CD4-positive, alpha-beta T cell treated with Interferon alpha-2 for 1 hour (primary cell): ENCODE data around the gene LCLAT1.

Source experiments
- DNase-seq, 2 donors: peaks; one replicate each; pipeline ENCODE4 v3.0.0-alpha.2; 2020 to 2022

Gene LCLAT1

DNA sequence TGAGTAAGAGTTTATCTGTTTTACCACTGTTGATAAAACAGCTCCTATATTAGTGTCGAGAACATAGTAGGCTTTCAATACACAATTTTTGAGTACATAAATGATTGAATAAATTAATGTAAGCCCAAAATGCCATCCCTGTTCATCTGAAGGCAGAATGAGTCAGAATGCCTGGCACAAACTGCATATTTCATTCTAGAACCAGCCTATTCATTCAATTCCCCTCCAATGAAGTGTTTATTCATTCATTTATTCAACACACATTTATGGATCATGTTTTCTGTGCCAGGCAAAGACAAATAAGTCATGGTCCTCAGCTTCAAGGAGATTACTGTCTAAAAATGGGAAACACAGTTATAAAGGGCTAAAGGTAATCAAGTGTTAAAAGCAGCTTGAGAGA lies 22.8 kb upstream of the LCLAT1 start:
- DNase-seq: no peak

DNA sequence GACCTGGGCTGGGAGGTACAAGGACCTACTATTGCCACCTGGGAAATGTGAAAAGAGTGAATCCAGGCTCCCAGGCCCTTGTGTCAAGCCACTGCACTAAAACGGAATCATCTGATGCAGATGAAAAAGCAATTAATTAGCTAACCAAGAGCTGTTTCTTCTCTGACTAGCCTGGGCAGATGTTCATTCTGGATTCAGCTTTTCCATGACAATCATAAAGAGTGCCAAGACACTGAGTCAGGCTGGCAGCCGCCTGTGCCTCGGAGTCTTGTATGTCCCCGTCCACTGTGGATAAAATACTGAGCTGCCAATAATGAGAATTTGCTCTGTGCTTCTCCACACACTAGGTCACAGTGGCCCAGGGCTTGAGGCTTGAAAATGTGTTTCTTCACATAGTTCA lies 21.7 kb upstream of the LCLAT1 start:
- no peak for DNase-seq

DNA sequence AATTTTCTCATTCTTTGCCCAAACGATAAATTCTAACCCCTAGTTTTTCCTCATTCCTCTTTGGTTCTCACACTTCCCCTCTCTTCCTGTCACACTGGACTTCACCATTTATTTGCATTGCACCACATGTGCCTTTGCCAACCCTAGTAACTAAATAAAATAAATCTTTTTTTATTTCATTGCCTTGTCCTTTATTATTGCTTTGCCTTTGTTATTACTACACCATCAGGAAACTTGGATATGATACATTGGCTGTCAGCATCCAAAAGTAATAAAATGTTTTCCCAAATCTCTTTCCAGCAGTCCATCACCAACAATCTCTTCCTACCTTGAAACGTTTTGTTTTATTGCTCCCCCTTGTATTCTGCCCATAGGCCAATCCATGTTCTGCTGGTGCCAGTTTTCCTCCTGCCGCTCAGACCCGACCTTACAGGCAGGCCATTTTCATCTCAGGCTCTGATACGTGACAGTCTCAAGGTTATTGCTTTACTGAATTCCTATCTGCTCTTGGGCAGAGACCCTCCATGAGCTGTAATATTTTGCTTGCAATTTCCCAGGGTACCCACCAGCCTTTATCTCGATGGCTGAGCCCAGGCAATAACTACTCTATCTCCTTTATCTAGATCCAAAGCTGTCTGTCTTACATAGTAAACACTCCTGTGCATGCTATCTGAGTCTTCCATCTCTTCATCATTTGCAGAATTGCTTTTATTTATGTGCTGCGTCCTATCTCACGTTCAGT lies 19.3 kb upstream of the LCLAT1 start:
- no peak for DNase-seq

DNA sequence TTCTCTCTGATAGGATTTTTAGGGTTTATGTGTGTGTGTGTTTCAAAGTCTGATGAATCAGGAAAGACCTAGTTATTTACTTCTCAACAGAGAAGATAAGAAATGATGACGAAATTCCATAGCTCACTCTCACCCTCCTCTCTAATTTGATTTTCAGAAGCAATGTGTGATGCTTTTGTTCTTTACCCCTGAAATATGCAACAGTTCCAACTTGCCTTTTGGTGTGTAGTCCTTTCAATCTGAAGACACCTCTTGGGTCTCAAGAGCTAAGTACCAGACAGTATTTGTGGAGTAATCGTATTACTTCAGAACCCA lies 18.7 kb upstream of the LCLAT1 start:
- no peak for DNase-seq

DNA sequence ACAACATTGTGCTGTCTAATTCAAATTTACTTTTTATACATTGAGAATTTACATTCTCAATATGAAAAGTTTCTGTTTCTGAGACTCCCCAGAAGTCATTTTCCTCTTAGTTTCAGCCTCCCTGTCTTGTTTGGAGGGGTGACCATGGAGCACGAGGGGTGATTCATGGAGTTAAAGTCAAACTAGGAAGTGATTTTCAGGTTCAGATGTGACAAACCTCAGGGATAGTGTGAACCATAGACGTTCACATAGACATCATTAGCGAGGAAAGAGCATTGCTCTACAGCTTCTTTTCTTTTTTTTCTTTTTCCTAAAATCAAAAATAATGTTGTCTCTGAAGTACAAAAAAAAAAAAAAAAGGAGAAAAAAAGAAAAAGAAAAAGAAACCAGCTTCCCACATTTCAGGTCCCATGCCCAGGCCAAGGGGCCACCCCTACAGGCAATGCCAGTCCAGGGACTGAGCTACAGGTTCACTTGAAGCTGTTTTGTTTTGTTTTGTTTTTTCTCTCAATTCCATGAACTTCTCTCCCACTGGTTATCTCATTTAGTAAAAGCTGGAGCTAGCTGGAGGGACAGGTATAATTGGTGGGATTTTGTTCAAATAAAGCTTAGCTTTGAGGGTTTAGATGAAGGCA lies 18.1 kb upstream of the LCLAT1 start:
- DNase-seq: no peak

DNA sequence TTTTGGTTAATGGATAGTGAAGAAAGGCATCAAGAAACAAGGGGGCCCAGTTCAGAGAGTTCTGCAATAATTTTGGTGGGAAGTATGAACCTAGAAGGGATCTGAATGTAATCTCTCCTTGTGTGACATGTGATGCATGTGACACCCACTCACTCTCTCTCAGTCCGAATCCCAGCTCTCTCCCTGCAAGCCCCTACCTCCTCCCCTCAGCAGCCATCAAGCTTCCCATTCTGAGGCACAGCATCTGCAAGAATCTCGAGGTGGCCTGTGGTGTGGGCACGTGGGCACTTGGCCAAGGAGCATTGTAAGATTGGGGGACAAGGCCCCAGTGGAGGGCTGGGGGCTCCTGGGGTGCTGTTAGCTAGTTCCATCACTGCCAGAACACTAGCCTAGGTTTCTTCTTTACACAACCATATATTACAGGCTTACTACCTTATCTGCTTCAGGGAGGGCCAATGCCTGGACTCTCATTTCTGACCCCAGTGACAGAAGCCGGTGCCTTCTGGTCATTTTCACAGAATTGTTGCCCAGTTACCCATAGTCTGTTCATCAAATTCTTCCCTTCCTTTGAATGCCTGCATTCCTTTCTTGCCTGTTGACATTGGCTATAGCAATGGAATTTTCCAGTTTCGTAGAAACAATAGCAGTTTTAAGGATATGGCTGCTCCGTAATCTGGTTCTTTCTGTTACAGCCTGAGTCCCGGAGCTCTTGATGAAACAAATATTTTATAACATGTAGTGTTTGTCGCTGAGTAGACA lies 13.3 kb upstream of the LCLAT1 start:
- no peak for DNase-seq

DNA sequence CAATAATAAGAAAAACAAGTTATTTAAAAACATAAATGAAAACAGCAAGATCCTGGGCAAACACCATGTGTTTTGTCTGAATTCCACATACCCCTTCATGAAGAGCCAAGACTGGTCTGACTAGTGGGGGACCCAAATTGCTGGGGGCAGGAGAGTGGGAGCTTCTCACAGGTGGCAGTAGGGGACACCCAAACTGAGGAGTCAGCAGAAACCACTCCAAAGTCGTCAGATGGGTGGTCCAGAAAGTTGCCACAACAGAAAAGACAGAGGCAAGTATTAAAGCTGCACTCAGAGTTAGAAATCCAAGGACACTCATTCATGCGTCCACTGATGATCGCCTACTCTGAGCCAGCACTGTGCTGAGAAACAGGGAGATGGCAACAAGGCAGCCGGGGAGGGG lies 12.3 kb upstream of the LCLAT1 start:
- no peak for DNase-seq

DNA sequence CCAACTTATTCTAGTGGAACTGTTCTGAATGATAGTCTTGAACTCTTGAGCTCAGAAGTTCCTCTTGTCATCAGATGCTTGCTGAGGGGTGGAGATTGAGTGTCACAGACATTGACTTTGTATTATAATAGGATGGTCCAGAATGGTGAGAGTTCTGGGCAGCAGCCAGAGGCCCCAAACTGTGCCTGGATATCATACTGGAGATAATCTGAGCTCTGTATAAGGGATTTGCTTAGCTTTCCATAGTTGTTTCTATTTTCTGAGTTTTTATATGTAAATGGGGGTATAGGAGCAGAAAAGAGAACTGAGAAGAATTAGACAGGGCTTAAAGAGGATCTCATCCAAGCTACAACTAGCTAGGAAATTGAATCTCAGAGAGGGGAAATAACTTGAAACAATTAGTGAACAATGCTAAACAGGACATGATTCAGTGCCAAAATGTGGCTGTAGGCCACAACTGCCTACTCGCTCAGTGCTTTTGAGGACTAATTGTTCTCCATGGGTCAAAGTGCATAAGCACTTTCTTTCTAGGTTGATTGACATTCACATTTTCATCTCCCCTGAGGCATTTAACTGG lies 10.1 kb upstream of the LCLAT1 start:
- no peak for DNase-seq

DNA sequence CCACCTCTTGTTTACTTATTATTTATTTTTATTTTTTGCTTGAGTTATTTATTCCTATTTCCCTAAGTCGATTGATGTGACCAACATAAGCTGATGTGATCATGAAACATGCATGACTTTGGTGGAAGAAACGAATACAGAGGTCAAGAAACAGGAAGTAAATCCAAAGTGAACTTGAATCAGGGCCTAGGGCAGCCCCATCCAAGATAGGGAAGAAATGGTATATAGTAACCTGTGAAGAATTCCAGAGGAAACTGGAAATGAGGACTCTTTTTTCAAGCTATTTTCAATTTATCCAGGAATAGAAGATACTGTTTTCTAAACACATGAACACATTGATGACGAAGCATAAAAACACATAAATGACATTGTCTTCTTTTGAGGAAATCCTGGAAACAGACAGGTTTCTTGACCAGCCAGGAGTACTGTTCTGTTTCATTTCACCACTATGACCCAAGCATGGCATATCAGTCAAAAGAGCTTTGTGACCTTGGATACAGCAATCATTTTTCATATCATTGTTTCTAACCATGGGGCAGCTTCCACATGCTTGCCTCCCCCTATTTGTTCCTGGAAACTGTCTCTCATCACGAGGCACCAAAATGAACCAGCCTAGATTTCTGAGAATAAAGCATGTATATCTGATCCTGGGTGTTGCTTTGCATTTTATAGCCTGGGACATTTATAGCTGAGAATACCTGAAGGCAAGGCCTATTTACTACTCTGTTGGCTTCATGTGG lies 9.1 kb upstream of the LCLAT1 start:
- no peak for DNase-seq

DNA sequence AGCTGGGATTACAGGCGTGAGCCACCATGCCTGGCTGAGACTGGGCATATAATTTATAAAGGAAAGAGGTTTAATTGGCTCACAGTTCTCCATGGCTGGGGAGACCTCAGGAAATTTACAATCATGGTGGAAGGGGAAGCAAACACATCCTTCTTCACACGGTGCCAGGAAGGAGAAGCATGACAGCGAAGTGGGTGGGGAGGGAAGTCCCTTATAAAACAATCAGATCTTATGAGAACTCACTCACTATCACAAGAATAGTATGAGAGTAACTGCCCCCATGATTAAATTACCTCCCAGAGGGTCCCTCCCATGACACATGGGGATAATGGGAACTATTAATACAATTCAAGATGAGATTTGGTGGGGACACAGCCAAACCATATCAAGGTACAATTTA lies 7.8 kb upstream of the LCLAT1 start:
- no peak for DNase-seq

DNA sequence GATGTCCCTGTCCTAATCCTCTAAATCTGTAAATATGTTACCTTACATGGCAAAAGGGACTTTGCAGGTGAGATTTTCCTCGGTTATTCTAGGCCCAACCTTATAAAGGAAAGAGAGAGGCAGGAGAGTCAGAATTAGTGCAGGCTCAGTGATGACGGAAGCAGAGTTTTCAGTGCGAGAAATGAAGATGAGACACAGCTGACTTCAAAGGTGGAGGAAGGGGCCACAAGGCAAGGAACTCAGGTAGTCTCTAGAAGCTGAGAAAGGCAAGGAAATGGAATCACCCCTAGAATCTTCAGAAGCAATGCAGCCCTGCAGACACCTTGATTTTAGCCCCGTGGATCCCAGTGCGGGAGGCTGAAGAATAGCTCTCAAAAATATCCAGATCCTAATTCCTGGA lies 7.2 kb upstream of the LCLAT1 start:
- DNase-seq: peak in 1 of 2 donors; percentile 25

DNA sequence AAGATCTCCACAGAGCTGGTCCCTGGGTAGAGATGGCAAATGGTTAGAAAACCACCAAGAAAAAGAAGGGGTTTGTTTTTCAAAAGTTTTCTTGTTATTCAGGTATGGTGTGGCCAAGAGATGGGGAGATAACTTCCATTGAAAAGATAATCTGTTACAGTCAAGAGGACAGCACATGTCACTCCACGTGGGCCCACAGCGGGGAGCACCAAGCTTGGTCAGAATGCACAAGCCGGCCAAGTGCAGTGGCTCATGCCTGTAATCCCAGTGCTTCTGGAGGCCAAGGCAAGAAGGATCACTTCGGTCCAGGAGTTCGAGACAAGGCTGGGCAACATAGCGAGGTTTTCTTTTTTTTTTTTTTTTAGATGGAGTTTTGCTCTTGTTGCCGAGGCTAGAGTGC lies 6.0 kb upstream of the LCLAT1 start:
- DNase-seq: no peak

DNA sequence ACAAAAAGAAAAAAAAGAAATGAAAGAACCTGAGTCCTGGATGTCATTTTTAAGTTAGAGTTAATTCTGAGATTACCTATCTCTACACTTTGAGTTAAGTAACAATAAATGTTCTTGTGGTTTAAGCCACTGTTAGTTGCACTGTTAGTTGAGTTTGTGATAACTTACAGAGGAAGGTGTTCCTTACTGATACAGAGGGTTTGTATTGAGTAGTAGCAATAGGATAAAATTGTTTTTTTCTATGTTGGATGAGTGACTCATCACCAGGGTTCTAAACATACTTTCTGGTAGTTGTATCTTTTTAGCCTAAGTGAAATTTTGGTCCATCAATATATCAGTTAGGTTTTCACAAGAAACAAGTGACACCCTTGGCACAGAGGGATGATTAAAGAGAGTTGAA lies 4.0 kb upstream of the LCLAT1 start:
- no peak for DNase-seq

DNA sequence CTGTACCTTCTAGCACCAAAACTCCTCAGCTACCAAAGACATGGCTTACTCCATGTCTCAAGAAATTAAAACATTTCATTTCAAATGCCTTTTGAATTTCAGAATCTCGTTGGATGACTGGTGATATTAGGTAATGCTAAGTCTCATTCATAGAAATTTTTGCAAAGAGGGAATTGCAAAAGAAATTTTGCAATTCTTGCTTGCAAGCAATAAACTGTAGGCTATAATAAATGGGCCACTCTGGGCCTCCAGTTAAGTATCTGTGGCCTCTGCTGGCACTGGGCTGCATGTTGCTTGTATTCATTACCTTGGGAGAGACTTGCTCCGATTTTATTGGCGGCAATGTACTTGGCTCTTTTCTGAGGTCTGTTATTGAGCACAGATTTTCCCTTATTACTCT lies 2.8 kb upstream of the LCLAT1 start:
- DNase-seq: no peak

DNA sequence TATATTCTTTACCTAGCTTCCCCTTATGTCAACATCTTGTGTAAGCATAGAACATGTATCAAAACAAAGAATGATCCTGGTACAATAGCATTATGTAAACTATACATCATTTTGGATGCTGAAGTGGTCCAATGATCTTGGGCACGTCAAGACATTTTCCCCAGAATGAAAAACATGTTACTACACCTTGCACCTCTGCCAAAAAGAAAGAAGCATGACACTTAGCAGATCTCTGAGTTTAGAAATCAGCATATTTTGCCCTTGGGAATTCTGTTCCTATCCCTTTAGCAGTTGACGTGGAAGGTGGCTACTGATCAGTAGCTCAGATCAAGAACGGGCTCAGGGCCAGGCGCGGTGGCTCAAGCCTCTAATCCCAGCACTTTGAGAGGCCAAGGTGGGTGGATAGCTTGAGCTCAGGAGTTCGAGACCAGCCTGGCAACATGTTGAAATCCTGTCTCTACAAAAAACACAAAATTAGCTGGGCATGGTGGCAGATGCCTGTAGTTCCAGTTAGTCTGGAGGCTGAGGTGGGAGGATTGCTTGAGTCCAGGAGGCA lies 1.7 kb upstream of the LCLAT1 start:
- DNase-seq: no peak

DNA sequence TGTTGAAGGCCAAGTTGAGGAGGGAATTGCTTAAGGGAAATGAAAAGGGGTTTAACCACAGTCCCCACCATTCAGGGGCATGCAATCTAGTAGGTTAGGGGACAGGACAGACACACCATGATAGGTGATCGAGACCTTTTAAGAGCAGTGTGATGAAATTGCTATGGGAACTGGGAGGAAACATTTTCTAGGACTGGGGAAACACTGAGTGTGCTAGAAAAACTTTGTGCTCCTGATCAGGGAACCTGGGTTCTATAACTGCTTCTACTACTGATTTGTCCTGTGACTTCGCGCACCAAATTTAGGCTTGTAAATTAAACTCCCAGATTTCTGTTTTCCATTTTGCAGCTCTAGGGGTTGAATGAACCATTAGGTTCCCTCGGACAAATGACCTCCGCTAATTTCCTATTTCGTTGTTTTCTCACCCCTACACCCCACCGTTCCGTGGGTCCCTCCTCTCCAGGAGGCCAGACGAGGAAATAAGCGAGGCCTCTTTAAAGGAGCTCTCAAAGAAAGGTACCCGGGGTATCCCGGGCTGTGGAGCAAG lies 371 bp upstream of the LCLAT1 start:
- DNase-seq: no peak

DNA sequence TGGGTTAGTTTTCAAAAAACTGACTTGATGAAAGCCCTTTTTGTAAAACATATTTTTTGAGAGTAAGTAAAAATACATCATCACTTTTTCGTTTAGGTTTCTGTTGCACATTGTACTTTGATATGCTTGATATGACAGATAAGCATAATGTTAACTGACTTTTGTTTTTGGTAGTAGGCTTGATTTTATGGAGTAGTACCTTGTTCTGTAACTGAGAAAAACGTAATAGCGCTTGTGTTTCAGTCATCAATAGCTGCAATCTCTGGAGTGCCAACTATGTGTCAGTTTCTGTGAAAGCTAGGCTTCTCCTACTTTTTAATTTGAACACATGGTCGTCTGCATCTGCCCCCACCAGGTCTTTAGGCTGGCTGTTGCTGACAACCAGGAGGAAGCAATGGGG lies 1.3 kb downstream of the LCLAT1 start:
- DNase-seq: no peak

DNA sequence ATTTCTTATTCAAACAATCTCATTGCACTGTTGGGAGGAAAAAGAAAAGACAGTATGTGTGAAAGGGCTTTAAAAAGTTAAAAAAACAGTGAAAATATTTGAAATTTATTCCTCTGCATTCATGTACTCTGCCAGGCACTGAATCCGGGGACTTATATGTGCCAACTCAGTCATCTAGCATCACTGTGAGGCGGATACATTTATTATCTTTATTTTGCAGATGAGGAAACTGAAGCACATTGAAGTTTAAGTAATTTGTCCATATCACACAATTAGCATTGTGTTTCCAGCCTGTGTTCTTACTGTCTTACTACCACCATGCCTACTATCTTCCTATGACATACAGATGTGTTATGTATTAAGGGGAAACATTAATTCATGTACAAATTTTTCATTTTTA lies 1.8 kb downstream of the LCLAT1 start:
- no peak for DNase-seq

DNA sequence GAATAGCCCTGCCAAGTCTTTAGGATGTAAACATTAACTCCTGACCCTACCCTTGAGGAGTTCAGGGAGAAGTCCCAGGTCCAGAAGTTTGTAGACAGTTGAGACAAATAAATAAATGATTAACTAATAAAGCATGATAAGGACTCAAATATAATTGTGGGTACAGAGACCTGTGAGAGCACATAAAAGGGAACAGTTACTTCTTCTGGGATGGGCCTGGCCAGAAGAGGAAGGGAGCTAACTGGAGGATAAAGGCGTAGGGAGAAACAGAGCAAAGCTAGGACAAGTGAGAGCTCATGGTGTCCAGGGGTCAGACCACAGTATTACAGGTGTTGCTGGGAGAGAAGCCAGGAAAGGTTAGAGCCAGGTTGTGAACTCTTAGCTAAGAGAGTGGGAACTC lies 3.0 kb downstream of the LCLAT1 start:
- no peak for DNase-seq

DNA sequence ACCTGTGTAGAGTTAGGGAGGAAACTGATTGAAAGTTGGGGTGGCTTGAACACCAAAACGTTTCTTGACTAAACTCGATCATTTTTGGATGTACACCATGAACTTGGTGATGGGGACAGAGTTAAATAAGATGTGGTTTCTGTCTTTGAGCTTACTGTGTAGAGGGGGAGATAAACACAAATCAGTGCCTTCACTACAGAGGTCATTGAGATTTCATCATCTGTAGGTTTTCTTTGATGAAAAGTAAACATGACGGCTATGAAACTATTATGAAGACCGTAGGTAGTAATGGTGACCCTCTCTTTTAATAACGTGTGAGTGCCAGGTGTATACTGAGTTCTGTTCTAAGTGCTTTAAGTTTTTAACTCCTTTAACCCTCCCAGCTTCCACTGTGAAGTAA lies 6.5 kb downstream of the LCLAT1 start:
- DNase-seq: no peak

DNA sequence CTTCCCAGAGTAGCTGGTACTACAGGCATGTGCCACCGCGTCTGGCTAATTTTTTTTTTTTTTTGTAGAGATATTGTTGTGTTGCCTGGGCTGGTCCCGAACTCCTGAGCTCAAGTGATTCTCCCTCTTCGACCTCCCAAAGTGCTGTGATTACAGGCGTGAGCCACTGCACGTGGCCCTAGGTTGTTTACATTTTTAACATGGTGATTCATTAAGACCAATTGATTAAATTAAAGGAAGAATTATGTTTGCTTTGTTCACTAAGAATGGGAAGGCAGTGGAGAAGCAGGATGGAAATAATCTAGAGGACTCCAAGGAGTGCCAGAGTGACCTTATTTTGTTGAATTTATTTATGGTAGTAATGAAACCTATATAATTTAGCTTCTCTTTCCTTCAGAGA lies 7.5 kb downstream of the LCLAT1 start:
- no peak for DNase-seq

DNA sequence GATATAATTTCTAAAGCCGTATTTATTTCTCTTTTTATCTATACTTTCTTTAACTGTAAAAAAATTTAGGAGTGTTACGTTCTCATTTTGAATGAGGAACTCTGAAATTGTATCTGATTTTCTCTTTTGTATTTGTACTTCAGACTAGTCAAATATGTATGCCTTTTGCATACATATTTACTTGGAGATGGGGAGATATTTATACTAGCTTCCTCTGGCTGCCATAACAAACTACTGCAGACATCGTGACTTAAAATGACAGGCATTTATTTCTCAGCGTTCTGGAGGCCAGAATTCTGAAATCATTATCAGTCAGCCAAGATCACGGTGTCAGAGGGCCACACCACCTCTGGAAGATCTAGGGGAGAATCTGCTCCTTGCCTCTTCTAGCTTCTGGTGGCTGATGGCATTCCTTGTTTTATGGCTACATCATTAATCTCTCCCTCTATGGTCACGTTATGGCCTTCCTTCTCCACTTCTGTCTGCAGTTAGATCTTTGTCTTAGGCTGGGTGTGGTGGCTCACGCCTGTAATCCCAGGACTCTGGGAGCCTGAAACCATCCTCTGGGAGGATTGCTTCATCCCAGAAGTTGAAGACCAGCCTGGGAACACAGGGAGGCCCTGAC lies 8.2 kb downstream of the LCLAT1 start:
- no peak for DNase-seq
